ENCODE measurements around the gene PTPN4. TPM values are rescaled to one million over a fixed set of nuclear protein-coding genes. Genes with fewer than 3 reads are reported as not detected.

The PTPN4 gene
- total RNA-seq, 2 donors from 2014 or later, result 23.7 to 65.3 TPM

DNA sequence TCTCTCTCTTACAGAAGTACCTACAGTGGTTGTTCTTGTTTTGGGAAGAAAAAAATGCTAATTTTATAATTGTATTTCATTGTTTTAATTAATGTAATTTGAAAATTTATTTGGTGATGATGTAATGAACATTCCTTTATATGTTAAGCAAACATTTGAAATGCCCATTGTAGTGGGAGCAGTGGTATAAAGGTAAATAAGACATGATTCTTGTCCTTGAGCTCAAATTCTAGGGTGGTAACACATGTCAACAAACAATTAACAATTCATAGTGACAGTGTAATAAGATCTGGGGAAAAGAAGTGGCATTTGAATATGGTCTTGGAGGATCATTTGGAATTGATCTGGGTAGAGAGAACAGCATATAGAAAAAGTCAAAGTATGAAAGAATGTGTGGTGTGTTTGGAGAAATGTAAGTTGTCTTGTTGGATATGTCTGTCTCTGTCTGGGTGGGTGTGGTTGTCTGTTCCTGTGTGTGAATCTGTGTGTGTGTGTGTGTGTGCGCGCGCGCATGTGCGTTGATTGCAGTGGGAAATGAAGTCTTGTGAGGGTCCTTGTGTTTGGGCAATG, 5.8 kb downstream of the PTPN4 start:
- intact Hi-C loops (cut with DNase I), result no loop called here
- Histone ChIP-seq H3K9me3 (no peaks in the 10 kb centered on the region), H3K4me3 (no peak overlapping the region), H3K4me1 (replicated peaks) (no peaks in the 10 kb centered on the region), H3K27ac (no peak overlapping the region), H3K27me3 (replicated peaks; ENCODE audit: insufficient read depth) (no peaks in the 10 kb centered on the region), H3K36me3 (no peaks in the 10 kb centered on the region)
- no peak for DNase-seq (ENCODE audit: low spot score)
- TF ChIP-seq POLR2AphosphoS5 (IDR thresholded peaks at IDR 0.05) (no peak), POLR2A (IDR thresholded peaks at IDR 0.05) (no peak)
- TF ChIP-seq, protein P1, sequence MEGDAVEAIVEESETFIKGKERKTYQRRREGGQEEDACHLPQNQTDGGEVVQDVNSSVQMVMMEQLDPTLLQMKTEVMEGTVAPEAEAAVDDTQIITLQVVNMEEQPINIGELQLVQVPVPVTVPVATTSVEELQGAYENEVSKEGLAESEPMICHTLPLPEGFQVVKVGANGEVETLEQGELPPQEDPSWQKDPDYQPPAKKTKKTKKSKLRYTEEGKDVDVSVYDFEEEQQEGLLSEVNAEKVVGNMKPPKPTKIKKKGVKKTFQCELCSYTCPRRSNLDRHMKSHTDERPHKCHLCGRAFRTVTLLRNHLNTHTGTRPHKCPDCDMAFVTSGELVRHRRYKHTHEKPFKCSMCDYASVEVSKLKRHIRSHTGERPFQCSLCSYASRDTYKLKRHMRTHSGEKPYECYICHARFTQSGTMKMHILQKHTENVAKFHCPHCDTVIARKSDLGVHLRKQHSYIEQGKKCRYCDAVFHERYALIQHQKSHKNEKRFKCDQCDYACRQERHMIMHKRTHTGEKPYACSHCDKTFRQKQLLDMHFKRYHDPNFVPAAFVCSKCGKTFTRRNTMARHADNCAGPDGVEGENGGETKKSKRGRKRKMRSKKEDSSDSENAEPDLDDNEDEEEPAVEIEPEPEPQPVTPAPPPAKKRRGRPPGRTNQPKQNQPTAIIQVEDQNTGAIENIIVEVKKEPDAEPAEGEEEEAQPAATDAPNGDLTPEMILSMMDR (IDR thresholded peaks at IDR 0.05), result no peak
- 90% methylated on average over 5 of the region's 5 CpGs for WGBS

DNA sequence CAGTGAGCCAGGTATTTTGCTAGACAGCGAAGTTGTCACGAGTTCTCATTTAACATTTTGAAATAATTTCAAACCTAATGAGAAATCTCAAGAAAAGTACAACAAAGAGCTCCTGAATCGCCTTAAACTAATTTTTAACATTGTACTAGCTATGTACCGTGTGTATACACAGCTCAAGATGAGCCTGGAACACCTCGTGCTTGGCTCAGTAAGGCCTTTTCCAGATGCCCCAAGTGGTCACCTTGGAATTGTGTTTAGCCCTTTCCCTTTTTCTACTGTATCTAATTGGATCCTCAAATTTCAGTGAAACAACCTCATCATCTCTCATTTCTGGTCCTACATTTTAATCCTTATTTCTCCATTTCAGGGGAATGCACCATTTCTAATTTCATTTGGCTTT, 7.2 kb downstream of the PTPN4 start:
- Histone ChIP-seq H3K4me1 (replicated peaks) (no peaks in the 10 kb centered on the region), H3K4me3 (no peak overlapping the region), H3K27me3 (replicated peaks; ENCODE audit: insufficient read depth) (no peaks in the 10 kb centered on the region), H3K9me3 (no peaks in the 10 kb centered on the region), H3K27ac (no peak overlapping the region), H3K36me3 (no peaks in the 10 kb centered on the region)
- DNase-seq (ENCODE audit: low spot score), result no peak
- no peak for TF ChIP-seq POLR2AphosphoS5 (IDR thresholded peaks at IDR 0.05)
- TF ChIP-seq, protein P1 (IDR thresholded peaks at IDR 0.05), result no peak
- no peak for TF ChIP-seq POLR2A (IDR thresholded peaks at IDR 0.05)
- 84% methylated on average over 5 of the region's 5 CpGs for WGBS
- intact Hi-C loops (cut with DNase I), result no loop called here

DNA sequence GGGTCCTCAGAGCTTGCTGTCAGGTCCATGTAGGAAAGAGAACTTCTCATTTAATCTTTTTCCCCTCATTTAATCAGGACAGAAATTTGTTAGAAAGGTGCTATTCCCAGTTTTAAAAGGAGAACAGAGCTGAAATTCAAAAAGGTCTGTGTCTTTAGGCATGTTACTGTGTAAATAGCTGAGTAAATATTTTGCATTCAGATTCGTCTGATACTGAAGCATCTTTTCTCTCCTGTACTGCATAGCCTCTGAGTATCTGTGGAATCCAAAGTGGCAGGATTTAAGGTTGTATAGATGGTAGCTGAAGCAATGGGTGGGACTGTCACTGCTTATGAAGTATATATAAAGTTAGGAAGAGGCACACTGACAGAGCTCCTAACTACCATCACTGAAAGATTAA, 9.0 kb downstream of the PTPN4 start:
- Histone ChIP-seq H3K4me3 (no peak overlapping the region), H3K36me3 (no peaks in the 10 kb centered on the region), H3K4me1 (replicated peaks) (no peaks in the 10 kb centered on the region), H3K27ac (no peak overlapping the region), H3K9me3 (no peaks in the 10 kb centered on the region), H3K27me3 (replicated peaks; ENCODE audit: insufficient read depth) (no peaks in the 10 kb centered on the region)
- TF ChIP-seq, protein P1 (IDR thresholded peaks at IDR 0.05), result no peak
- TF ChIP-seq POLR2AphosphoS5 (IDR thresholded peaks at IDR 0.05) (no peak), POLR2A (IDR thresholded peaks at IDR 0.05) (no peak)
- DNase-seq (ENCODE audit: low spot score), result no peak
- 50% methylated on average over 1 of the region's 1 CpG for WGBS
- intact Hi-C loops (cut with DNase I), result no loop called here

DNA sequence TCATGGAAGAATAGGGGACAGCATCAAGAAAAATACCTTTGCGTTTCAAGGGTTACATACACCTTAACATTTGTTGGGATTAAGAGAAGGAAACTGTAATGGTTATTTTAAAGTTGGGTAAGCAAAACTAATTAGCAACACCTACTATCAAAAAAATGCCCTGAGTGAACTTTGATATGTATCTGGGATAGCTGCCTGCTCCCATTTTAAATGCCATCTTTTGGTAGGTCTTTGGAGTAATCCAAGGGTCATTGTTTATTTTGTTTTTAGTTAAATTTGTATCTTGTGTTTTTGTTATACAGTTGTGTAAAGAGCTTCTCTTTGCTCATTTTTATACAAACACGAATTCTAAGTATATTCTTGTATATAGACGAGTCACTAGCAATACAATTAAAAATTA, 9.9 kb downstream of the PTPN4 start:
- Histone ChIP-seq H3K36me3 (no peaks in the 10 kb centered on the region), H3K27ac (no peak overlapping the region), H3K27me3 (replicated peaks; ENCODE audit: insufficient read depth) (no peaks in the 10 kb centered on the region), H3K4me3 (no peak overlapping the region), H3K9me3 (no peaks in the 10 kb centered on the region), H3K4me1 (replicated peaks) (no peaks in the 10 kb centered on the region)
- 95% methylated on average over 3 of the region's 3 CpGs for WGBS
- DNase-seq (ENCODE audit: low spot score), result no peak
- intact Hi-C loops (cut with DNase I), result no loop called here
- TF ChIP-seq POLR2A (IDR thresholded peaks at IDR 0.05) (no peak), POLR2AphosphoS5 (IDR thresholded peaks at IDR 0.05) (no peak)
- TF ChIP-seq, protein P1 (IDR thresholded peaks at IDR 0.05), result no peak

DNA sequence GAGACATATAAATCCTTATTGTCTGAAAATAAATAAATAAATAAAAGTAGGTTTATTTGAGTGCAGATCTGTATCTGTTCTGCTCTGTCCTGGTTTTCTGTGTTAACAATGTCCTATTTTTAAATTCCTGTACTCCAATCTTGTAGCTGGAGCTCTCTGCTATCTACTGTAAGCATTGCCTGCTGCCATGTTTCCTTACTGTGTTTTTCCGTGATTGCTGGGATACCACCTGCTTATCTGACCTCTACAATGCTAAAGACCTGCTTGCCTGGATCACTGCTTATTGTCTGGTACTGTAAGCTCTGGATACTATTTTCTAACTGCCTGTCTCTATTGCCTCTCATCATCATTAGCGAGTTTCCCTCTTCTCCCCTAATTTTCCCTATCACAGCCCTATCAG, 11.6 kb downstream of the PTPN4 start:
- Histone ChIP-seq H3K9me3 (no peaks in the 10 kb centered on the region), H3K27me3 (replicated peaks; ENCODE audit: insufficient read depth) (no peaks in the 10 kb centered on the region), H3K4me3 (no peak overlapping the region), H3K4me1 (replicated peaks) (no peaks in the 10 kb centered on the region), H3K36me3 (no peaks in the 10 kb centered on the region), H3K27ac (no peak overlapping the region)
- DNase-seq (ENCODE audit: low spot score), result no peak
- intact Hi-C loops (cut with DNase I), result no loop called here
- no peak for TF ChIP-seq POLR2A (IDR thresholded peaks at IDR 0.05)
- TF ChIP-seq POLR2AphosphoS5 (IDR thresholded peaks at IDR 0.05), result no peak
- TF ChIP-seq, protein P1 (IDR thresholded peaks at IDR 0.05), result no peak
- WGBS, result 86% methylated on average over 2 of the region's 2 CpGs
